PFSK-1 (cell line): ENCODE results near the gene STON2.

ENCODE experiments used
- FOXP2 ChIP-seq: optimal IDR thresholded peaks from 2 replicates; pipeline ENCODE3; 2011; ENCODE audit warnings: borderline replicate concordance, control low read depth, inconsistent platforms; ENCODE audit not compliant: insufficient read depth; ENCODE audit errors: extremely low read length, extremely low read depth
- POLR2AphosphoS5 ChIP-seq: IDR thresholded peaks from 2 replicates; pipeline ENCODE4 v1.6.1; 2012; ENCODE audit warnings: low read depth, mild to moderate bottlenecking, control low read depth, low read length, moderate library complexity
- SIN3A ChIP-seq: IDR thresholded peaks from 2 replicates; pipeline ENCODE4 v1.6.1; 2012; ENCODE audit warnings: mild to moderate bottlenecking, low read length, moderate library complexity, borderline replicate concordance; ENCODE audit not compliant: insufficient read depth
- TAF1 ChIP-seq: IDR thresholded peaks from 2 replicates; pipeline ENCODE4 v1.6.1; 2012; ENCODE audit warnings: low read length, control low read depth, borderline replicate concordance; ENCODE audit not compliant: insufficient read depth
- TF ChIP-seq, protein P1 (sequence below), 2 experiments: IDR thresholded peaks; 2 replicates each; pipeline versions ENCODE4 v1.6.1 to v1.8.0; 2011 to 2012; ENCODE audit warnings: low read depth in 2 of 2, low read length in 2 of 2, control low read depth in 1 of 2, inconsistent platforms in 1 of 2, mild to moderate bottlenecking in 1 of 2, moderate library complexity in 1 of 2; ENCODE audit not compliant: insufficient read depth in 1 of 2

Gene STON2

DNA sequence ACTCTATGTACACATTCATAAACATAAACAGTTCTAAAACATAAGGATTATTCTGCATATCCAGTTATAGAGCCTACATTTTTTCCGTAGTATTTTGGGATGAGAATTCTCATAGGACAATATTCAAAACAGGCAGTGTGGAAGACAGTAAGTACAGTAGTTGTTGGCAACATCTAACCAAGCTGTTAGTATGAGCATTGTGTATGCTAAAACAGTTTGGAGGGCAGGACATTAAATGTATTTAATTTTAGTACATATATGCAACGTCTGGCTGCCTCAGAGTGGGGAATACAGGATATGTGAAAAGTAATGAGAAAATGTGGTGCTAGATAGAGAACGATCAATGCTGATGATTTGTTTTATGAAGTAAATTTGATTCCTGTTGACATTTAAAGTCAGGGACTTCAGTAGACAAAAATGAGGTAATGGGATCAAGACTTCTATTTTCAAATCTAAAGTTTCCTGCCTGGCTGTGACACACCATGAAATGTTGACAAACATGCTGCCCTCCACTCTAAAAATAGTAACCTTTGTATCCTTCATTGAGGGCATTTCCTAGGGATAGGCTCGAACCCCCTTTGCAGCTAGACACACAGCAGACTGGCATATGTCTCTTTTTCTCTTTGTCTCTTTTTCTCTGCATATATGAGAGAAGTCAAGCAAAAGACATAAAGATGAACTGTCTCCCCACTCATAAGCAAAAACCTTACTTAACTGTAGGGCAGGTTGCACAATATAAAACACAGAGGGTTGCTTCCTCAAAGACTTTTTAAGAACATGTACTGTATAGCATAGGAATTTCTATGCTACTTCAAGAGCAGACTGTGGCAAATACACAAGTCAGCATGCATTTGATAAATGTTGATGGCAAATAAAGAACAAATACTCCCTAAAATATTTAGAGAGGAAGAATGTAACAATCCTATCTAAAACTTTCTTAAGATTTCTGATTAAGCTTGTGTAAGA, 103.9 kb downstream of the STON2 start:
- no peak for TF ChIP-seq POLR2AphosphoS5
- no peak for TF ChIP-seq FOXP2
- TF ChIP-seq, protein P1, sequence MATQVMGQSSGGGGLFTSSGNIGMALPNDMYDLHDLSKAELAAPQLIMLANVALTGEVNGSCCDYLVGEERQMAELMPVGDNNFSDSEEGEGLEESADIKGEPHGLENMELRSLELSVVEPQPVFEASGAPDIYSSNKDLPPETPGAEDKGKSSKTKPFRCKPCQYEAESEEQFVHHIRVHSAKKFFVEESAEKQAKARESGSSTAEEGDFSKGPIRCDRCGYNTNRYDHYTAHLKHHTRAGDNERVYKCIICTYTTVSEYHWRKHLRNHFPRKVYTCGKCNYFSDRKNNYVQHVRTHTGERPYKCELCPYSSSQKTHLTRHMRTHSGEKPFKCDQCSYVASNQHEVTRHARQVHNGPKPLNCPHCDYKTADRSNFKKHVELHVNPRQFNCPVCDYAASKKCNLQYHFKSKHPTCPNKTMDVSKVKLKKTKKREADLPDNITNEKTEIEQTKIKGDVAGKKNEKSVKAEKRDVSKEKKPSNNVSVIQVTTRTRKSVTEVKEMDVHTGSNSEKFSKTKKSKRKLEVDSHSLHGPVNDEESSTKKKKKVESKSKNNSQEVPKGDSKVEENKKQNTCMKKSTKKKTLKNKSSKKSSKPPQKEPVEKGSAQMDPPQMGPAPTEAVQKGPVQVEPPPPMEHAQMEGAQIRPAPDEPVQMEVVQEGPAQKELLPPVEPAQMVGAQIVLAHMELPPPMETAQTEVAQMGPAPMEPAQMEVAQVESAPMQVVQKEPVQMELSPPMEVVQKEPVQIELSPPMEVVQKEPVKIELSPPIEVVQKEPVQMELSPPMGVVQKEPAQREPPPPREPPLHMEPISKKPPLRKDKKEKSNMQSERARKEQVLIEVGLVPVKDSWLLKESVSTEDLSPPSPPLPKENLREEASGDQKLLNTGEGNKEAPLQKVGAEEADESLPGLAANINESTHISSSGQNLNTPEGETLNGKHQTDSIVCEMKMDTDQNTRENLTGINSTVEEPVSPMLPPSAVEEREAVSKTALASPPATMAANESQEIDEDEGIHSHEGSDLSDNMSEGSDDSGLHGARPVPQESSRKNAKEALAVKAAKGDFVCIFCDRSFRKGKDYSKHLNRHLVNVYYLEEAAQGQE (IDR thresholded peaks at IDR 0.05; ENCODE audit: insufficient read depth in 1 of 2, low read depth in 2 of 2, low read length in 2 of 2) = no peak
- TF ChIP-seq TAF1 = no peak
- no peak for TF ChIP-seq SIN3A

DNA sequence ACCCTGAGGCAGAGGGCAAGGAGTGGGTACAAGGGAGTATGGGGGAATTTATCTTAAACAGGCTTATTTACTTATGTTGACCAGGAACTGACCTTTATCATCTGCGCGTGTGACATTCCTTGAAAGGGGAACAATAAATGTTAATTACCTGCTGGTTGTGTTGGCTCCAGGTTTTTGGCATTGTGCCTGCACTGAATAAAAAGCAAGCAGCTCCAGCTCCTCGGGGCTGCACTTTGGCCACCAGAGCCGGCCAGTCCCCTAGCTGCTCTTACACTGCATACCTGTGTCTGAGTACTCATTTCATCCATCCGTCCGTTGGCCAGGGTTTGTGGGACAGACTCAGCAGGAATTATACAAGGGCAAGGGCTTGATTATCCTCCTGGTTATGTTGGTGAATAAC, 110.6 kb downstream of the STON2 start:
- TF ChIP-seq POLR2AphosphoS5 (no peak), SIN3A (no peak), TAF1 (no peak), FOXP2 (no peak)
- TF ChIP-seq, protein P1 (IDR thresholded peaks at IDR 0.05; ENCODE audit: insufficient read depth in 1 of 2, low read depth in 2 of 2, low read length in 2 of 2) = no peak

DNA sequence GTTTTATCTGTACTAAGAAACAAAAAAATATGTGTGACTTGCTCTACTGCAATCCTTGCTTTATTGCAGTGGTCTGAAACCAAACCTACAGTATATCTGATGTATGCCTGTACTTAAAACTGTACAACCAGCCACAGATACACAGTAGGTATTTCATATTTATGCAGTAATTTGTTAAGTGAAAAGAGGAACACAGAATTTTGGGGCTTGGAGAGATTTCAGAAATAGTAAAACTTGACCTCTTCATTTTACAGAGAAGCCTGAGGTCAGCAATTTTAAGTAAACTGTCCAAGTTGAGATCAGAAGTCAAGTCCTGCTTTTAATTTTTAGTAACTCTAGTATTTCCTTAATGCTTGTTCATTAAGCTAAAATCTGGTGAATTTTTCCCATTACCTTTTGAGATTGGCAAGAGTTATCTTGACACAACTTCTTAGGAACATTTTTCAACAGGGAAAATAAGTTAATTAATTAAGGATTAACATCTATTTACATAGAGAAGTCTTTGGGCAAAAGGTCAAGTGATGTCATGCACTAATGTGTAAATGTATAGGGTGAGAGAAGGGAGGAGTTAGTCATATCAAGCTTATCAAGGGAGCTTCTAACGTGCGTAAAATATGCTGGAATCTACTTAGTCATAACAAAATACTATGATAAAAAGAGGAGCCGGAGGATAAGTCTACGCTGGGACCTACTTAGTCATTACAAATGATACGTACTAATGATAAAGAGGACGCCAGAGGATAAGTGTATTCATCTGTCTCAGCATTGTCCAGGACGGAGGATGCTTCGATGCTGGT, 113.4 kb downstream of the STON2 start:
- TF ChIP-seq FOXP2 (no peak), SIN3A (no peak)

DNA sequence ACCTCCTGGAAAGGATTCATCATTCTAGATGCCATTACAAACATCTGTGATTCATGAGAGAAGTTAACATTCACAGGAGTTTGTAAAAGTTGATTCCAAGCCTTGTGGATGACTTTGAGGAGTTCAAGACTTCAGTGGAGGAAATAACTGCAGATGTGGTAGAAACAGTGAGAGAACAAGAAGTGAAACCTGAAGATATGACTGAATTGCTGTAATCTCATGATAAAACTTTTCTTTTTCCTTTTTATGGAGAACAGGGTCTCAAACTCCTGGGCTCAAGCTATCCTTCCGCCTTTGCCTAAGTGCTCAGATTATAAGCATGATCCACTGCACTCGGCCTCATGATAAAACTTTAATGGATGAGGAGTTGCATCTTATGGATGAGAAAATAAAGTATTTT, 114.9 kb downstream of the STON2 start:
- TF ChIP-seq TAF1 = no peak
- no peak for TF ChIP-seq FOXP2
- no peak for TF ChIP-seq SIN3A
- TF ChIP-seq POLR2AphosphoS5 = no peak
- TF ChIP-seq, protein P1 (IDR thresholded peaks at IDR 0.05; ENCODE audit: insufficient read depth in 1 of 2, low read depth in 2 of 2, low read length in 2 of 2) = no peak

DNA sequence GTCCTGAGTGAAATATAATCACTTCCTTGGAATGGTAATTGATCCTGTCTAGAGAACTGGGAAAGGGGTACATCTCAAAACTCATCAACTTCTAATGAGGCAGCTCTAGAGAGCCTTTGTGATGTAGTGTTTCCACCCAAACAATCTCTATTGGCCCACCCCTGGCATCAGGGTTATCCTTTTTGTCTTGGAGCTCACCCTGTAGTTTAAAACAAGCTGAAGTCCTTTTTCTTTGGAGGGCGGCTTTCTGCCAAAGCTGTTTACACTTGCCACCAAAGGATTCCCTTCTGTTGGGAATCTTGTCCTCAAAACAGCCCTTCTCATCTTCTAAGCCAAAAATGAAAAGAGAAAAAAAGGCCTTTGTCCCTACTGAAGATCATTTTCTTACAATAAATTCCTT, 118.8 kb downstream of the STON2 start:
- TF ChIP-seq POLR2AphosphoS5 (no peak), SIN3A (no peak), FOXP2 (no peak), TAF1 (no peak)
- TF ChIP-seq, protein P1 (IDR thresholded peaks at IDR 0.05; ENCODE audit: insufficient read depth in 1 of 2, low read depth in 2 of 2, low read length in 2 of 2) = no peak
